NCI-H1694 (cell line): Measurements from ENCODE around the gene PIN1.
A peak's percentile ranks its signal among the peaks of the same experiment; 100 is the strongest.

Experiments
- DNase-seq: peaks from one replicate; lab custom pipeline; 2025; lab: John Stamatoyannopoulos, UW

Gene PIN1

DNA sequence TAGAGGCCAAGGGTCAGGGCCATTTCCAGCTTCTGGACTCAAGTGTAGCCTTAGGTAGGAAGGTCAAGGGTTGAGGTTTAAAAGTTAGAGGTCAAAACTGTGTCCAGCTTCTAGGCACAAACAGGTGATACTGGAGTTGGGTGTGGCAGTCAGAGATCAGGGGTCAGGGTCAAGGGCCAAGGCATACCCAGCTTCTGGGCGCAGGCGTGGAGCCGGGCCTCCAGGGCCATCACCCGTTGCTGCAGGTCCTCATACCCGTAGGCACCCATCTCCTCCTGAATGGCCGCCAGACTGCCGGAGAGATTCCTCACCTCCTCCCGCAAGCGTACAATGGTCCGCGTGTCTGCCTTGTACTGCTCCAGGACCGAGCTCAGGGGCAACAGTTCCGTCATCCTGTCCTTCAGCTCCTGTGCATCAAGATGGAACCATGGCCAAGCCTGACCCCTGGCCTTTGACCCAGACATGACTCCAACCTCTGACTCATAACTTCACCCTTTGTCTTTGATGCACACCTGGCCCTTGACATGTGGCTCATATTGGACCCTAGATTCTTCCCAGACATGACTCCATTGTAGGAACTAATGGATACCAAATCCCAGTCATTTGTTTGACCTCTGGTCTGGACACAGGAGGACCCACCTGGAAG lies 22.1 kb downstream of the PIN1 start:
- no peak for DNase-seq

DNA sequence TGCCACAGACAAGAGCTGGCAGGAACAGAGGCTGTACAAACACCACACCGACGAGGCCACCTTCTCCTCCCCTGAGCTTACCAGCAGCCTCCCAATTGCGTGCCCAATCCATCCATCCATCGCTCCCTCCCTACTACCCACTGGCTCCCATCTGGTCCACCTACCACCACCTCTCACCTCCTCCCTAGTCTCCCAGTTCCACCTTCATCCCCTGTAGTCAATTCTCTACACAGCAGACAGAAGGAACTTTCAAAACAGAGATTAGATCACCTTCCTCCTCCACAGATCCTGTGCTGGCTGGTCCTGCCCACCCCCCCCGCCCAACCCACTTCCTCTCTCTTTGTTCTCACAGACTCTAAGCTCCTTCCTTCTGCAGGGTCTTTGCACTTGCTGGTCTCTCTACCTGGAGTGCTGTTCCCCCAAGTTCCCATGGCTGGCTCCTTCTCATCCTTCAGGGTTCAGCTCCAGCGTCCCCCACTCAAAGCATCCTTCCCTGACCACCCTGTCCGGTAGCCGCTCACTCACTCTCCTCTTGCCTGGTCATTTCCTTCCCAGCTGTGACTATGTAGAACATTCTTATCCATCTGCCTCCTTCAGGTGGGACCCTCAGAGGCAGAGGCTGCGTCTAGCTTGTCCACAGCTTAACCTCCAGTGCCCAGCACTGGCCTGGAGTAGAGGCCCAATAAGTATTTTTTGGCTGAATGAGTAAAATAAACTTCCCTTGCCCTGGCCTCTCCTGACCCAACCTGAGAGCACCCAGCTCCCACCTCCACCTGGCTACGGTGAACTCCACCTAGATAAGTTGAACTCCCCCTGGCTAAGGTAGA lies 23.0 kb downstream of the PIN1 start:
- no peak for DNase-seq

DNA sequence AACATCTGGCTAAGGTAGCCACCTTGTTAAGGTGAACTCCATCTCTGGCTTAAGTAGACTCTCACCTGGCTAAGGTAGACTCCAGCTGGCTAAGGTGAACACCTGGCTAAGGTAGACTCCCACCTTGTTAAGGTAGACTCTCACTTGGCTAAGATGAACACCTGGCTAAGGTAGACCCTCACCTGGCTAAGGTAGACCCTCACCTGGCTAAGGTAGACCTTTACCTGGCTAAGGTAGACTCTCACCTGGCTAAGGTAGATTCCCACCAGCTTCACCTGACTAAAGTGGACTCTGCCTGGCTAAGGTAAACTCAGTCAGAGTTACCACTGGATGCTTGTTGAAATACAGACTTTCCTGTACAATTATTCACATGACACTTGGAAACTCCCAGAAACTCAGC lies 23.6 kb downstream of the PIN1 start:
- no peak for DNase-seq

DNA sequence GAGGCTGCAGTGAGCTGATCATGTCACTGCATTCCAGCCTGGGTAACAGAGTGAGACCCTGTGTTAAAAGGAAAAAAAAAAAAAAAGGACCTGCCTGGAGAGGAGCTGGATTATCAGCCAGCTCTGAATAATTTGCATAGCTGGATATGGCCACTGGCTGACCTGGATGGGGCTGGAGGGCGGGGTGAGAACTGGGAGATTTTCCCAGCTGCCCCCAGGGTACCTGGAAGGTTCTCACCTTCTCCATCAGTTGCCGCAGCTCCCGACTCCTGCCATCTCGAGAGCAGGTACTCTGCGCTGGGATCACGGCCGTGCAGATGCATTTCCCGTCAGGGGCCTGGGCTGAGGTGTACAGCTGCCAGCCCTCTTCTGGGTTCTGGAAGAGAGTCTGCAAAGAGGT lies 25.3 kb downstream of the PIN1 start:
- no peak for DNase-seq

DNA sequence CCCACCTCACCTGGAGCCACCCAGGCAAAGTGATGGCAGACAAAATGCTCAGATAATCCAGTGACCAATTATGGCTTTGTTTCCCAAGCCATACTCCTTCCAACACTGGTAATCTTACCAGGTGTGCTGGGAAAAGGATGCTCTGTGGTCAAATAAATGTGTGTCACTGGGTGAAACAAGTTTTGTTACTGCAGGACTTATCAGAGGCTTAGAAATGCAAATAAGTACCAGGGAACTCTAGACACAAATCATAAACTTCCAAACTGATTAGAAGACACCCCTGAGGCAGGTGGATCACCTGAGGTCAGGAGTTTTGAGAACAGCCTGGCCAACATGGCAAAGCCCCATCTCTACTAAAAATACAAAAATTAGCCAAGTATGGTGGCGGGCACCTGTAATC lies 26.4 kb downstream of the PIN1 start:
- no peak for DNase-seq

DNA sequence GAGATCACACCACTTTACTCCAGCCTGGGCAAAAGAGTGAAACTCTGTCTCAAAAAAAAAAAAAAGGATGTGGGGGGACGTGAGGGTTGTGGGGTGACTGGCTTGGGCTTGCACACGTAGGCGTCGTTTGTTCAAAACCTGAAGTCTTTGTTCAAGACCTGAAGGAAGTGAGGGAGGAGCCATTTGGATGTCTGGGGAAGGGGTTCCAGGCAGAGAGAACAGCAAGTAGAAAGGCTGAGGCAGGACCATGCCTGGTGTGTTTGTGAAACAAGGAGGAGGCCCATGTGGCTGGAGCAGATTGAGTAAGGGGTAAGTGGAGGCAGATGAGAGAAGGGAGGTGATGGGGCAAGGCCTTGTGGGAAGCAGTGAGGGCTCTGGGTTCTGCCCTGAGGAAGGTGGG lies 27.8 kb downstream of the PIN1 start:
- DNase-seq = no peak

DNA sequence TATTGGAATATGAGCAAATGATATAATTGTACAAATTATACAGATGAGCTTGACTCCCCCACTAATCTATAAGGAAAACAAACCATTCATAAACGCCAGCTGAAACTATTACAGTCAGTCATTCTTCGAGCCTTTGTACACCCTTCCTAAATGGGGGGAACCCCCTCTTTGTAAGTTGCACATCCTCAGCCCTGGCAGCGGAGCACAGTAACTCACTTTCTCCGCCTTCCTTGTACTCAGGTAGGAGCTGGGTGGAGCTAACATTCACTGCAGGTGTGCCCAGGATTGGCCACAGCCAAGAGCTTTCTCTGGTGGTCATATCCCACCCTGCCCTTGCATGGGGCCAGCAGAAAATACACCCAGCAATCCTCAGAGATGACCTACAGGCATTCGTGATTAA lies 28.6 kb downstream of the PIN1 start:
- no peak for DNase-seq

DNA sequence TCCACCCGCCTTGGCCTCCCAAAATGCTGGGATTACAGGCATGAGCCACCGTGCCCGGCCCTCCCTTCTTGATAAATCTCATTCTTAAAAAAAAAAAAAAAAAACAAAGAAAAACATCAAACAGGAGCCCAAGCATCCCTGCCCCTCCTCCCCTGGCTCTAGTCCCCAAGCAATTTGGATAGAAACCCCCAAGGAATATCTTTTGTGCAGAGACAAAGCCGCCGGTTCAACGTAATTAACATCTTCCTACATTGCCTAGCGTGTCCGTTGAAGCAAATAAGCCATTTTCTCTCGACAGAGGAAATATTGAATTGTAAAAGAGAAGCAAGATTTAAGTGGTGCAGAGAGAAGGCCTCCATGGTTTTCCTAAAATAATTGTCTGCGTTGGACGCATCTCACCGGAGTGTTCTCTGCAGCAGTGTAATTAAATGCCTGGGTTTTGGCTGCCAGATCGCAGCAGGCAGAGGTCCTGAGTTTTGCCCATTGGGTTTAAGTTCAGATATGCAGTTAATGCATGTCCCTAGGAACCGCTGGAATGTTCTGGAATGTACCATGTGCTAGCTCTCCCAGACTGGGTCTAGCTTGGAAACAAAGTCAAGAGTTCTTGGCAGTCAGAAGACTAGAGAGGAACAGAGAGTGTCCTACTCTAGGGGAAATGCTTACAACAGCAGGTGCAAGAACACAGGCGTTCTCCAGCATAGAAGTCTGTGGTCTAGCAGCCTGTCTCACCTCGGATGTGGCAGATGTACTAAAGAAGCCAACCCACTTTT lies 30.8 kb downstream of the PIN1 start:
- no peak for DNase-seq

DNA sequence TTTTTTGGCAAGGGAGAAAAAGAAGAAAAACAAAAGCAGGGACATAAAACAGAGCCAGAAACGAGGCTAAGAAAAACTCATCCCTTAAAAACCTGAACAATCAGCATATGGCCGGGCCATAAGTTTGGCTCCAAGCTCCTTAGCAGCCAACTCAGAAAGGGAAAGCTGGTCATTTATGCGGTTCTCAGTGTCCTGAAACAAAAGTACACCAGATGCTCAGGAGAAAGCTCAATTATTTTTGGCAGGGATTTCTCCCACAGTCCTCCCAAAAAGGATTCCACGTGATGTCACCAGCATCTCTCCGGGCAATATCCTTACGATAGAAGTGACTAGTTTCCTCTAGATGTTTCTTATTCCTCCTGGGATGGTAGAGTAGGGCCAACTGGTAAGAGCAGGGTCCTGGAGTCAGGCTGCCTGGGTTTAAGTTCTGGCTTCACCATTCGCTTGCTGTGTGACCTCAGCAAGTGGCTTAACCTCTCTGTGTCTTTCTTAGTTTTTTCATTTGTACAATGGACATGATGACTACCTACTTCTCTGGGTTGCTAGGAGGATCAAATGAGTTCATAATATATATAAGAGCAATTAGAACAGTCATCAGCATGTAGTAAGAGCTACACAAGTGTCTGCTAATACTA lies 34.0 kb downstream of the PIN1 start:
- DNase-seq = no peak

DNA sequence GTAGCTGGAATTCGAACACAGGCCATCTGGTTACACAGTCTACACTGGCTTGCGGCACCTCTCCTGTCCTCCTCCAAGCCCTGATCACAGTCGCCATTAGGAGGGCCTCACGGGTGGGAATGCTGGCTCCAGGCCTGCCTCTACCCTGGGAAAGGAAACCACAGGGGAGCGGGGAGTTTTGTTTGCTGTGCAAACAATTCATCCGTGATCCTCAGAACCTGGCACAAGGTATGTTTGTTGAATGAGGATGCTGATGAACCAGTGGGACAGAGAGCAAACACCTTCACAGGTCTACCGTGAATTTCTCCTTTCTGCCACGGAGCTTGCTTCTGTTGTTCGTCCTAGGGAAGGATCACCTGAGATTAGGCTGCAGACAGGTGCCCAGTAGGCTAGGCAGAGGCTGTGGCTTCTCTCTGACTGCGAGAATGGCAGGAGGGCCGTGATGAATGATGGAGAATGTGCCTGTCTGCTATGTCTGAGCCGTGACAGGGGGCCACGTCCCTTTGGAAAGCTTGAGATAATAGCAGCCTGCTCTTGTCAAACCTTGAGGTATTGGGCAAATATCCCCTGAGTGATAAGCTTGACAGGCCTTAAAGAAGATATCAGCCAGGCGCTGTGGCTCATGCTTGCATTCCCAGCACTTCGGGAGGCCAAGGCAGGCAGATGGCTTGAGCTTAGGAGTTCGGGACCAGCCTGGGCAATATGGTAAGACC lies 36.7 kb downstream of the PIN1 start:
- DNase-seq = no peak

DNA sequence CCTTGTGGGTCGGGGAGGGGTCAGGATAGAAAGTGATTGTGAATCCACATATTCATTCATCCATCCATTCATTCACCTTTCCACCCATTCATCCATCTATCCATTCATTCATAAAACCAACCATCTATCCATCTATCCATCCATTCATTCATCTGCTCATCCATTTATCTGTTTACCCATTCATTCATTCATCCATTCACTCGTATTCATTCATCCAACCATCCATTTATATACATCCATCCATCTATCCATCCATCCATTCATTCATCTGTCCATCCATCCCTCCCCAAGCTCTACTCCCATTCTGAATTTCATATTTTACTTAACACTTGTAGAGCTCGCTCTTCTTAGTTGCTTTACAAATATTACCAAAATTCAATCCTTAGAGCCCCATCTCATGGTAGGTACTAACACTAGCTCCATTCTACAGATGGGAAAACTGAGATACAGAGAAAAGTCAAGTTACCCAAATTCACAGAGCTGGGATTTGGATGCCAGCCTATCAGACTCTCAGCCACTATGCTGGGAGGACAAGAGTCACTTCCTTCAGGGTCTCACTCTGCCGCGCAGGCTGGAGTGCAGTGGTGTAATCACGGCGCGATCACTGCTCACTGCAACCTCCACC lies 37.6 kb downstream of the PIN1 start:
- no peak for DNase-seq

DNA sequence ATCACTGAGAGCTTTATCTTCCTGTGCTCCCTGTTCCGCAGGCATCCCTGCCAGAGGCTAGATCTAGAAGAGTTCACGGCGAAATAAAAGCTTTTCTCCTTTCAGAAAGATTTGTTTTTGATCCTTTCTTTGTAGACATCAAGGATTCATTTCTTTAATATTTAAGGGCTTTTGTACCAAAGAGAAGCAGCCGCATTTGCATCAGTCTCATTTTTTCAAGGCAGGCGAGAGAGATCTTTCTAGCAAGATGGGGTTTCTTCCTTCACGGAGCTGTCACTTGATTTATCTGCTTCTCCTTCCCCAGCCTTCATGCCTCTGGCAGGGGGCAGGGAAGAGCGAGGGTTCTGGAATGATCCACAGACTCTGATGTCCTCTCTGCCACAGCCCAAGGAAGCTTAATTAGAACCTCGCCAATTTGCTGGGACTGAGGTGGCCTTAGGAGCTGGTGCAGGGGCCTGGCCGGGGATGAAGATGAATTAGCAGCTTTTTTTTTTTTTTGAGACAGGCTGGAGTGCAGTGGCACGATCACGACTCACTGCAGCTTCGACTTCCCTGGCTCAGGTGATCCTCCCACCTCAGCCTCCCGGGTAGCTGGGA lies 40.0 kb downstream of the PIN1 start:
- no peak for DNase-seq

DNA sequence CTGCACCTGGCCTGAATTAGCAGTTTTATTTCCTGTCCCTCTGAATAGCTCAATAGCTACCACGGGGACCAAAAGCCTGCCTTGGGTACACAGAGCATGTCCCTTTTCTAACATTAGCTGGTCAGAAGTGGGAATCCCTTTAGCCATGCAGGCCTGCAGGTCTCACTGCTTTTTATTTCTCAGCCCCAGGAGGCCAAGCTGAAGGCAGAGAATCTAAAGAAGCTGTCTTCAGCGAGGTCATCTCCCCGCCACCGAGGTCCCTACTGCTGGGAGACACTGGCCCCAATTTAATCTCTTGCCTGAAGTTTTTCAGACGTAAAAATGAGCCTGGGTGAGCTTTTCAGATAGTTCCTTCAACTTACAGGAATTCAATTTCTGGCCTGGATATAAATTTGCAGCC lies 40.7 kb downstream of the PIN1 start:
- no peak for DNase-seq

DNA sequence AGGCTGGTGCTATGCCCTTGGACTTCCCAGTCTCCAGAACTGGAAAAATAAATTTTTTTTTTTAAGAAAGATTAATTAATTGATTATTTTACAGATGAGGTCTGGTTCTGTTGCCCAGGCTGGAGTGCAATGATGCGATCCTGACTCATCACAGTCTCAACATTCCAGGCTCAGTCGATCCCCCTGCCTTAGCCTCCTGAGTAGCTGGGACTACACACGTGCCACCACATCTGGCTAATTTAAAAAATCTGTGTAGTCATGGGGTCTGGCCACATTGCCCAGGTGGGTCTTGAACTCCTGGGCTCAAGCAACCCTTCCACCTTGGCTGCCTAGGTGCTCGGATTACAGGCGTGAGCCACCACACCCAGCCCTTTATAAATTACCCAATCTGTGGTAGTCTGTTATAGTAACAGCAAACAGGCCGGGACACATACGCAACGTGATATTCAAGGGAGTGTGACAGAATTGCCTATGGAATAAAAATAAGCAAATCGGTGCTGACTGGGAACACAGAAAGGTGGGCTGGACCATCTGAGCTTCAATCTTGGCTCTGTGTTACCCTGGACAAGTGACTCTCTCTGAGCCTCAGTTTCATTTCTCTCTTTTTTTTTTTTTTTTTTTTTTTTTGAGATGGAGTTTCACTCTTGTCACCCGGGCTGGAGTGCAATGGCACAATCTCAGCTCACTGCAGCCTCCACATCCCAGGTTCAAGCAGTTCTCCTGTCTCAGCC lies 42.8 kb downstream of the PIN1 start:
- no peak for DNase-seq

DNA sequence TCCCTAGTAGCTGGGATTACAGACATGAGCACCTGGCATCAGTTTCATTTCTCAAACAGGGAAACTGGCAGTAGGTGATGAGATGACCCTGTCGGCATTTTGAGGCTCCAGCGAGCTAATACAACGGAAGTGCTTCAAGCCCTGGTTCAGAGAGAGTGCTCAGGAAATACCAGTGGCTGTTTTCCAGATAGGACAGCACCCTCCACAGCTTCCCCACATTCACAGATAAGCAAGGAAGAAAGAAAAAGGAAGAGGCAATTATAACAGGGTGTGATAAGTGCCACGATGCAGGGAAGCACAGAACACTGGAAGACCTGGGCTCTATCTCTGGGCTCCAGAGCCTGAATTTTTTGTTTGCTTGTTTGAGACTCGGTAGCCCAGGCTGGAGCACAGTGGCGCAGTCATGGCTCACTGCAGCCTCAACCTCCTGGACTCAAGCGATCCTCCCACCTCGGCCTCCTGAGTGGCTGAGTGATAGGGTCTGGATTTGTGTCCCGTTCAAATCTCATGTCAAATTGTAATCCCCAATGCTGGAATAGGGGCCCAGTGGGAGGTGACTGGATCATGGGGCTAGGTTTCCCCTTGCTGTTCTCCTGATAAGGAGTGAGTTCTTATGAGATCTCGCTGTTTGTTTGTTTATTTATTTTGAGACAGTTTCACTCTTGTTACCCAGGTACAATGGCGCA lies 43.5 kb downstream of the PIN1 start:
- no peak for DNase-seq

DNA sequence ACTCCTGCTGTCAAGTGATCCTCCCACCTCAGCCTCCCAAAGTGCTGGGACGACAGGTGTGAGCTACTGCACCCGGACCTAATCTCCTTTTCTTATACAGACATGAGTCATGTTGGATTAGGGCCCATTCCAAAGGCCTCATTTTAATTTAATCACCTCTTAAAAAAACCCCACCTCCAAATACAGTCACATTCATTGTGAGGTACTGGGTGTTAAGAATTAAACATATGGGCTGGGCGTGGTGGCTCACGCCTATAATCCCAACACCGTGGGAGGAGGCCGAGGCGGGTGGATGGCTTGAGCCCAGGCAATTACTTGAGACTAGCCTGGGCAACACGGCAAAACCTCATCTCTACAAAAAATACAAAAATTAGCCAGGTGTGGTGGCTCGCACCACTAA lies 46.6 kb downstream of the PIN1 start:
- DNase-seq = no peak

DNA sequence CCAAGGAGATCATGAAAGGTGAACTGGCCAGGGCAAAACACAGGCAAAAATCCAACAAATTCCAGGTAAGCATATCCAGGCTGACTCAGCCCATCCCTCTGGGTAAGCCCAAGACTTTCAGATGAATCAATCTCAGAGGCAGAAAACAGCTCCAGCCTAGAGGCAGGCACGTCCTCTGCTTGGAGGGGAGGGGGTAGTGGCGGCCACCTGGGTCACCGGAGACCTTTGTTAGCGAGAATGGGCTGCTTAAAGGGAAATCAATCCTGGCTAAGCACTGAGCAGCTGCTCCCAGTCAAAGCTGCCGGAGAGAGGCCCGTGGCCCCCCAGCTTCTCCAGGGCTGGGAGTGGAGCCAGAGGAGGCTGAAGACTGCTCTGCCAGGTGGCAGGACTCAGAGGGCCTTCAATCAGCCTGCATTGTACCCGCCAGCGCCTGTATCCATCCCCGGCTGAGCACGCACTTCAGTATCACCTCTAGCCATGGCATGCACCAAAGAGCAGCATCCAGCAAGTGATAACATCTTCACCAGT lies 48.2 kb downstream of the PIN1 start:
- DNase-seq = peak; percentile 56

DNA sequence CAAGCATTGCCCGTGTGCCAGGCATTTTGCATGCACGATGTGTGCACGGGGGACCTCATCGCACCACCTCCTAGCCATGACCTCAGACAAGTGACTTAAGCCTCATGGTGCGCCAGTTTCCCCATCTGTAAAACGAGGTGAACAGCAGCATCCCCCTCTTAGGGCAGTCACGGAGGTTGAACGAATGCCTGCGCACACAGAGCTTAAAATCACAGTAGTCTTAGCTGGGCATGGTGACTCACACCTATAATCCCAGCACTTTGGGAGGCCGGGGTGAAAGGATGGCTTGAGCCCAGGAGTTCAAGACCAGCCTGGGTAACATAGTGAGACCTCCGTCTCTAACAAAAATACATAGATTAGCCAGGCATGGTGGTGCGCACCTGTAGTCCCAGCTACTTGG lies 48.6 kb downstream of the PIN1 start:
- no peak for DNase-seq

DNA sequence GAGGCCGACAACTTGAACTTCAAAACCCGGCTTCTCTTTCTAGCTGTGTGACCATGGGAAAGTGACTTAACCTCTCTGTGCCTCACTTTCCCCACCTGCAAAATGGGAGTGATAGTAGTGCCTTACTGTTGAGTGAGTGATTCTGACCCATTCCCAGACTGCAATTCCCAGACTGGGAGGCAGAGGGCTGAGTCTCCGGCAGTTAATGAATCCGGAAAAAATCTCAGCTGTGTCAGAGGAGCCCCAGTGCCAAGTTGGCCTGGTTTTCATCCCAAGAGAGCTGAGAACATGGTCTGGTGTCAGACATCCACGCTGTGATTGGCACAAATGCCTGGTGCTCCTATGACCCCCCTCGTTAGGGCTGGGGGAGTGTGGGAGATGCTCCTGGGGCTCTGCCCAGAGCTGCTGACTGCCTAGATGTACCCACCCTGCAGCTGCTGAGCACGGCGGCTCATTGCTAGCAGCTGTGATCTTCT lies 50.0 kb downstream of the PIN1 start:
- peak; percentile 92 for DNase-seq
